HG03469 (cell line): ENCODE data around the gene DCC.

ENCODE experiments used
- ATAC-seq: cut with Tn5 transposase; IDR thresholded peaks from one replicate; pipeline ENCODE4 v1.9.1; 2021; ENCODE audit warnings: mild to moderate bottlenecking, moderate library complexity, moderate number of reproducible peaks; ENCODE audit not compliant: unreplicated experiment

Gene DCC

DNA sequence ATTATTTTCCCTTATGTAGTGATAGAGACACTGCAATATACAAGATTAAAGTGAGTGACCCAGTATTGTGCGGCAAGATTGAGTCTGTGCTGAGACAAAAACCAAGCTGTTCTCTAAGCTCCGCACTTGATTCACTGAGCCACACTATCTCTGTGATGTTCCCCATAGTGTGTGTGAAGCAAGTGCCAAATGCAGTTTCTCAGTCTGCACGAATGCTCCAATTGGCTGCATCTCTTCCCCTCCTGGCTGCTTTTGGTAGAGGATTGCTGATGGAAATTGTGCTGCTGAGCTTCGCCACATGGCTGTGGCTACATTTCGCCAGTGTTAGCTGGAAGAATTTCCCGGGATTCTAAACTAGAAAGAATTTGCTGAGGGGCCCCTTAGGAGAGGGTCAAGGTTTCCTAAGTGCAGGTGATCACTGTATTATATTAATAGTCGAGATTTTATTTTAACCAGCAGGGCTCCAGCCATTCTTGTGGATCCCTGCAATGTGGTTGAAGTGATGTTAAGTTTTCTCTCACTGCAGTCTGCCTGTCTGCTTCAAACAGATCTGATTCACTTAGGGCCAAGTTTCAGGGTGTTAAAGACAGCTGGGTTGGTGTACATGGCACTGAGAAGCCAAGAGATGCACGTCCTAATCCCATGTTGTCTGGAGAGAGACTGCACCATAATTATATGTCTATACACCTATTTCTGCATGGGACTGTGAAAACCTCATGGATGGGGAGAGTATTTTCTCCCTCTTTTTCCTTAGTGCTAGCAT is 317.2 kb downstream of the DCC start:
- no peak for ATAC-seq

DNA sequence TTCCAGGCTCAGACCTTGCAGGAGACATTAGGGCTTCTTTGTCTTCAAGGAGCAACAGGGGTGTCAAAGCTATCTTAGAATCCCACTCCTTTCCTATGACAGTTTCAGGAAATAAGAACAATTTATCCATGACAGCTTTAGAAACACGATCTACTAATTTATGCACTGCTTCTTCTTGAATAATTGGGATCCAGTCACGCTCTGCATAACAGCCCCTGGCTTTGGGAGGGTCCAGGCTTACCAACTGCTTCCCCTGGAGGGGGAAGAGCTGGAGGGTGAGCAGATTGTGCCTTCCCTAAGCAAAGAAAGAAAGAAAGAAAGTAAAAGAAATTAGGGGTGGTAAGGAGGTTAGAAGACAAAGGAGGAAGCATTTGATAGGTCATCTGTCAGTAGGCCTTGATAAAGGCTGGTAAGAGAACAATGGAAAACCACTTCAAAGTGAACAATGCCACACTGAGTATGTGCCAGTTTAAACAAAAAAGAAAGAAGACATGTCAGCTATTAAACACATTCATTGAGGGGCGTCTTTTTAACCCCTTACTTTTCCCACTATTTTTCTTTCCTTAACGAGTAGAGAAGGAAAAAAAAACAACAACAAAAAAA is 327.6 kb downstream of the DCC start:
- no peak for ATAC-seq

DNA sequence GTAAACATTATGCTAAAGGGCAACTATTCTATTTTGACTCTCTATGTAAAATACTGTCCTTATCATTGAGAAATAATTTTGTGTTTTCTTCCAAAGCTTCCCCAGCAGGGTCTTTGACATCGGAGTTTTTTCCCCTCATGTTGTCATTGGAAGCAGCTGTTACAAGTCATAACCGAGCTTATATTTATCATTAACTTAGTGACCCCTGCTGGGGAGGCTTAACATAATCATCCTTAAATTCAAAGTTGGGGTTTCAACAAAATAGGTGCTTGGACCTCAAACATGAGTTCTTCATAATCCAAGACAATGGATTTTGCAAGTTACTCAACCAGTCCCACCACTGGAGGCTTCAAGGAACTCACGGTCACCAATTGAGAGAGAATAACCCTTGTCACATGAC is 330.9 kb downstream of the DCC start:
- no peak for ATAC-seq

DNA sequence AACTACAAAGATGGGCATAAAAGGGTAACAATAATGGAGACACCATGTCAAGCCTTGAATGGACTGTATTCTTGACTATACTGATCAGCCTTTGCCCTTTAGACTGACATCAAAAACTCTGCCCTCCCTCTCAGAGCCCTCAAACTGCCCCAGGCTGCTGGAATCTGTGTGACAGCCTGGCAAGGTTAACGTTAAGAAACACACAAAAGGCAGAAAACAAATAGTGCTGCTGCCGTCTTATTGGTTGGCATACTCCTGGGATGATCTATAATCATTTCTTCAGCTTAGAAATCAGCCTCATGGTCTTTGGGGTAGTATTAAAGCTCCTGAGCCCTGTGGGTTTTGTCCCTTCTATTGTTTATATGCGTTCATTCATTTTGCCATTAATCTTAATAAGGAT is 338.0 kb downstream of the DCC start:
- no peak for ATAC-seq

DNA sequence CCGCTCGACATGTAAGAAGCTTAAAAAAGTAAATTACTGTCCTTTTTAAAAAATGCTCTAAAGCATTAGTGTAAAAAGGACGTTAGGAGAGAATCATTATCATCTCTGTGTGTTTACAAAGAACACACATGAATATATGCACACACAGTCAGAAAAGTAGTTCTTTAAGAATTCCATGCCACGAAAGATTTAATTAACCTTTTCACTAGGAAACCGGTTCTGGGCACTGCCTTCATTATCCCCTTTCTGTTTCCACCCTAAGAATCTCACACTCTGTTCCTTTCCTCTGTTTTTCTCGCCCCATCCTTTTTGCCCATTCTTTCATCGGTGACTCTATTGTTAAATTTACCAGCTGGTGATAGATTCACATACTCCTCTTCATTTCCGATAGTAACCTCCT is 338.6 kb downstream of the DCC start:
- no peak for ATAC-seq

DNA sequence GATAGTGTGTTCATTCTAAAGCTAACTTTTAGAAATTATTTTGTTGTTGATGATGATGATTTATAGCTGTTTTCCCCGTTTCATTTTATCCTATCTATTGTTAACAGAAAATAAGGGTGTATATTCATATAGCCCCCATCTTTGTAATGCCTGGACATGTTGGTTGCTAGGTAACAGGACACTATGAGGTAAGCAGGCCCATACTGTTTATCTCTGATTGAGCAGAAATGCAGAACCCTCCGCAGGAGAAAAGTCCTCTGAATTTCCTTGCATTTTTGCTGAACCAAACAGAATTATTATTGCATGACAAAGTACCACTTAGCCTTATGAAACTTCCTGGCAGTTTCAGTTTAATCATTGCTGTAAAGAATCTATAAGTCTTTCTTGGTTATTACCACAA is 339.4 kb downstream of the DCC start:
- no peak for ATAC-seq

DNA sequence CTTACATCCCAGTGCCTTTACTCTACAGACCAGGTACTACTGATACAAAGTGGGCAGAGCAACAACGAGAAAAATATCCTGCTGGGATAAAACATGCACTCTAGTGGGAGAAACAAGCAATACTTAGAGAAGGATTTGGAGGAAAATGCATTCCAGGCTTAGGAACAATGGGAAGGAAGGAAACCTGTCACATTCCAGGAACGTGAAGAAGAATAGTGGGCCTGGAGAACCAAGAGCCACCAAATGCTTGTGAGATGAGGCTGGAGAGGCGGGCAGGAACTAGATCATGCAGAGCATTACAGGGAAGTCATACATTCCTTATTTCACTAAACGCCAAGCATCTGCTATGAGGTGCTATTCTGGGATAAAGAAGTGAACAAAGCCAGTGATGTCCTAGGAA is 342.3 kb downstream of the DCC start:
- no peak for ATAC-seq

DNA sequence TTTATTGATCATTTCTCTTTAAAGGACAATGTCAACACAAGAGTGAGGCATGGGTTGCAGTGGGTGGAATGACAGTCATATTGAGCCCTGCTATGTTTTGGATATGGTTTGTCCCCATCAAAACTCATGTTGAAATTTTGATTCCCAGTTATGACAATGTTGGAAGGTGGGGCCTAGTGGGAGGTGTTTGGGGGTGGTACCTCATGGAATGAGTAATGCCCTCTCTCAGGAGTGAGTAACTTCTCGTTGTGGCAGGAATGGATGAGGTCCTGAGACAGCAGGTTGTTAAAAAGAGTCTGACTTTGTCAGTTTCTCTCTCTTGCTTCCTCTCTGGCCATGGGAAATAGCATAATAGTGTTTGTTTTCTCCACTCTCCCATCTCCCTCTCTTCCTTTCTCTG is 345.3 kb downstream of the DCC start:
- ATAC-seq, result no peak

DNA sequence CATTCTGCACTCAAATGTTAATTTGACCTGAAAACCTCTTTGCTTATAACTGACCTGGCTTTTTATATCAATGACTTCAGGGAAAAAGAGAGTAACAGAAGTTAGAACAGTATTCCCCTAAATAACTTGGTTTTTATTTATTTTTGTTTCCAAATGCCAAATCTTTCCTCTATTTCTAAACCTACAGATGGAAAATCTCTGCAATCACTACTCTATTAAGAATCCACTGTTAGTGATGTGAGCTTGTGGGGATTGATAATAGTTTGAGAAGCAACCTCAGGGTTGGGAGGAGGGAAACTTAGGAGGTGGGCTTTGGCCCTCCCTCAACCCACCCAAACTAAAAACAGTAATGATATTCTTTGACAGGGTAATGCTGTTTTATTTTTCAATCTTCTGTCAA is 351.8 kb downstream of the DCC start:
- no peak for ATAC-seq

DNA sequence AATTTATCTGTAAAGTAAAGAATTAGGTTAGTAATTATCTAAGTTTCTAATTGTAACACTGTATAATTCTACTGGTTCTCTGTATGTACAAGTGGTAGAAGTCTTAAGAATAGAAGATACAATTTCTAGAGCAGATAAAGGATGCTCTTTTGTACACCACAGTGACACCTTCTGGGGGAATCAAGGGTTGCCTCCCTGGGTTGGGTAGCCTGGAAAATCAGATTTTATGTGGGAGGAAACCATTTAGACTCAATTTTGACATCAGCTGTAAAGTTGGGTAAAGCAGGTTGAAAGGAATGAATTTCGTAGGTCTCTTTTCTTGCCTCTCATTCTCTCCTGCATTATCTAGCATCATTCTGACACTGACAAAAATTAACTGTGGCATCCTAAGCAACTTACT is 354.8 kb downstream of the DCC start:
- no peak for ATAC-seq

DNA sequence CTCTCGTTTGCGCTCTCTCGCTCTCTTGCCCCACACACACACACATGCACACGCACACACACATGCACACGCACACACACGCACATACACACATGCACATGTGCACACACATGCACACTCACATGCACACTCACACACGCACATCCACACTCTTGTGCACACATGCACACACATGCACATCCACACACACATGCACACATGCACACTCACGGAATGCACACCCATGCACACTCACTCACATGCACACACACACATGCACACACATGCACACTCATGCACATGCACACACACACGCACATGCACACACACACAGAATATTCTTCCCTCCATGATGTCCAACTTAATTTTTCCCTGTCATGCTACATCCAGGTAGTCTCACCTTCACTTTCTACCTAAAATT is 360.1 kb downstream of the DCC start:
- ATAC-seq, result no peak

DNA sequence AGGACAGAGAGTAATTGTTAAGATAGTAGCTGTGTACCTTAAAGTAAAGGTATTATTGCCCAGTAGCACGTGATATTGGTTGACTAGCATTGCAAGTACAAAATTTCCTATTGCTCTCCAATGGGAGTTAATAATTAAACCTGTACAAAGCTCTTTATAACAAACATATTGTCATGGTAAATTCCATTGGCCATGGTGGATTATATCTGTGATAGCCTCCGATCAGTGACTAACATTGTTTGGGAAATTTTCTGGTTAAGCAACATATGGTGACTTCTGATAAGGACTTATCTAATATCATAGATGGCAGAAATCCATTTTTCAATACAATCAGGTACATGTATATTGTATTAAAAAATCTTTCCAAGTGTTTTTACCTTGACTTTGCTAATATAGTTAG is 360.8 kb downstream of the DCC start:
- no peak for ATAC-seq

DNA sequence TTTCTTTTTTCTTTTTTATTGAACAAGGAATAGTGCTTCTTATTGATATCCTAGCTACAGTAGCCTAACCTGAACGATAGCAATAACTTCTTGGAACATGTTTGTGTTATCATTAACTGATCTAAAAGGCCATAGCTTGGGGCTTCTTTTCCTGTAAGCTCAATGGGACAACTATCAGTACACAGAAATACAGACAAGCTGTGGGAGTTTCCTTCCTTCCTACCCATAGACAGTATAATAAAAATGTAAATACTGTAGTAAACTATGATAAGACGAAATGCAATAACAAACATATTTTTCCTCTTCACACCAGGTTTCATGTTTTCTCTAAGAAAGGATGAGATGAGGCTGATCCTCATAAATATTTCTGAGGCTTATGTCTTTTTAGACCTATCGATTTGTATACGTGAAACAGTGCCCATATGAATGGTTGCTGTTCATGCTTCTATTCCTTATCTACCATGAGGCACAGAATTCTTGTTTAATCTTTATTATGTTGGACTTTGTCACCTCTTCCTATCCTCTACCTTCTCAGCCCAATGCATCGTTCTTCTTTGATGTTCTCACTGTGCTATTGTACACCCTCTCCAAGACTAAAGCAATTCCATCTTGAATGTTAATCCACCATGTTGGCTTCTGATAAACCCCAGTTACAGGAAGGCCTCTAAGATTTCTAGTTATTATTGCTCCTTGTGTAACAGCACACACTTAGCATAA is 361.4 kb downstream of the DCC start:
- ATAC-seq, result no peak

DNA sequence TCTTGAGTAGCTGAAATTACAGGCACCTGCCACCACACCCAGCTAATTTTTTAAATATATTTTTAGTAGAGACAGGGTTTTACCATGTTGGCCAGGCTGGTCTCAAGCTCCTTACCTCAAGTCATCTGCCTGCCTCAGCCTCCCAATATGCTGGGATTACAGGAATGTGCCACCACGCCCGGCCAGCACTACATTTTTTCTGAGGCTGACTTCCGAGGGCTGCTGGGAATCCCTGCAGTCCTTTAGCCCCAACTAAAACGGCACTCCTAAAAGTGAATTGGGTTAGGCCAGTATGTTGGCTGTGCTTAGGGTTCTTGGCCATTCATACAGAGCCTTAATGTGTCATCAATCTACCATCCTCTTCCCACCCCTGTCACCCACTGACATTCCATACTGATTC is 375.4 kb downstream of the DCC start:
- no peak for ATAC-seq

DNA sequence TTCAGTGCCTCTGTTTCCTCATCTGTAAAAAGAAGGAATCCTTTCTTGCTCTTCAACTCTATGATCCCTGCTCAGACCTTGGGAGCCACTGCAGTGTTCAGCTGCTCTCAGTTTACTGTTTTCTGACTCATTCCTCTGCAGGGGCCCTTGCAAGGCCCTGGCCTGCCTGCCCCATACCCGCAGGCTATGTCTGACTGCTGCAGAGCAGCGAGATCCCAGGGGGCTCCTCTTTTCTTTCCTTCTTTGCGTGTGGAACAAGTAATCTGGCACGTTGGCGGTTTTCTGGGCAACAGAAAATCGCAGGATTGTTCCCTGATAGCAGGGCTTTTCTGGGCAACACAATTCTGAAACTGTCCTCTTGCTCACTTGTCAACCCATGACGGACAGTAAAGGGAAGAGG is 376.0 kb downstream of the DCC start:
- ATAC-seq, result no peak

DNA sequence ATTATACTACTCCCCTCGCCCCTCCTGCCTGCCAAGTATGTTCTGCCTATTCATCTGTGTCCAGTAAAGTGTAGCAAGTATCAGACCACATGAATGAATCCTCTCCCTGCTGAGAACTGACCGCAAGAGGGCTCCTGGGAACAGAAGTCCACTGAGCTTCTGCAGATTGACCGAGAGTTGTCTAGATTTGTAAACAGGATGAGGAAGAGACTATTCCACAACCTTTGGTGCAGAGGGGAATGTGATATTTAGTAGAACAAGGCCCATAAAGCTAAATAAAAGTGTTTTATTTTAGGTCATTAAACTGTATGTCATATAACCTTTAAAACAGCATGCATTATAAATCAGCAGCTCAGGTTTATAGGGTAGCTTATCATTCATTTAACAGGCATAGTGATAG is 377.0 kb downstream of the DCC start:
- no peak for ATAC-seq

DNA sequence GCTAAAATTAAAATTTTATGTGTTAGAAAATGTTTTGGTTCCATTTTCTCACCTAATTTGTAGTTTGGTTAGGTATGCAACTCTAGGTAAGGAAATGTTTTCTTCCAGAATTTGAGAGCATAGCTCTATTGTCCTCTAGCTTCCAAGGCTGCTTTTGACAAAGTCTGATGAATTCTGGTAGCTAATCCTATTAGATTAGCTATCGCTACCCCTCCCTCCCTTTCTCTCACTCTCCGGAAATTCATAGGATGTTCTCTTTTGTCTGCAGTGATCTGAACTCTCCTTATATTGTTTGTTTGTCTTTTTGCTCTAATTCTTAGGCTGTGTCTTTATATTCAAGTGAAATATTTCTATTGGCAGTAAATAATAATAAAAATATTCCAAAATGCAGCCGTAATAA is 382.9 kb downstream of the DCC start:
- no peak for ATAC-seq

DNA sequence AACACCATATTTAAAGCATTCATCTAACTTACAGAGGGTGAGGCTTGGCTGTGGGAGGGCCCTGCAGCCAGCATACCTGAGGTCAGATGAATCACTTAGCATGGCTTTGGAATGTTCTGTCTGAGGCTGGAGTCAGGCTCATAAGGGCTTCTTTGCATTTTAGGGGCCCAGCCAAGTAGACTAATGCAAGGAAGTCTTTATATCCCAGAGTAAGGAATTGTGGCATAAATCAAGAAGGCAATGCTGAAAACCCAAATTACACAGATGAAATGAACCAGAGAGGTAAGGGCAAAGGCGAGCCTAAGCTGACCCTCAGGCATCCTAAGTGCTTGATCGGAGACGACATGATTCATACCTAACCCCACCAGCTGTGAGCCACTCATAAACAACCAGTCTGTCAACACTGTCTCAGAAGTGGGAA is 383.6 kb downstream of the DCC start:
- no peak for ATAC-seq

DNA sequence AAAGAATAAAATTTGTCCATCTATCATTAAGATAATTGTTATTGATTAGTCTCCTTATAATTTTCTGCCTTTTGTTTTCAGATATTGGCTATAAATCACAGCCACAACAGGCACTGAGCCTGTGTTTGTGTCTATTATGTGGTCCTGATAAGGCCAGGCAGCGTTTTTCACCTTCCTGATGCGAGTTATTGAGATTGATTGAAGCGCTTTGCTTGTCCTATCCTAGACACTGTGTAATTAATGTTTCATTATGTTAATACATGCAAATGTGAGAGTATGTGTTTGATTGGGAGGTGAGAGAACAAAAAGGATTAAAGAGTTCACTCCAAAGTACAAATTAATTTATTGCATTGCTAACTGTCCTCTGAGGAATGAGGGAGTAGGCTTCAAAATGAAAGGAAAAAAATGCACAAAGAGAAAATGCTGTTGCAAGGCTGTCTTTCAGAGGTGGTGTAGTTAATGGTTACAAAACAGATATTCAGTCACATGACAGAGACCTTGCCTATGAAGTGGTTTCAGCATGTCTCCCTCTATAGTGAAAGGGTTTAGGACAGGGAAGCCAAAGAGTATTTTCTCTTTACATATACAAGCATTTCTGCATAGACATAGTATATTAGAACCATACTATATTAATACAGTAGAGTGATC is 391.1 kb downstream of the DCC start:
- ATAC-seq, result no peak

DNA sequence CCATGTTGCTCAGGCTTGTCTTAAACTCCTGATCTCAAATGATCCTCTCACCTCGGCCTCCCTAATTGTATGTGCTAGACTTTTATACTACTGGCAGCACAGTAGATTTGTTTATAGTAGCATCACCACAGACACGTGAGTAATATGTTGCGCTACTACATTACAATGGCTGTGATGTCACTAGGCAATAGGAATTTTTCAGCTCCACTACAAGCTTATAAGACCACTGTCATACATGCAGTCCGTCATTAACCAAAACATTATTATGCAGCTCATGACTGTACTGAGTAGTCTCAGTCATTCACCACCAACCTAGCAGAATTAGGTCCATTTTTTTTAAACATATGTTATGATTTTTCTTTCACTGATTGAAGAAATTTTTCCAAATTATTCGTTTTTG is 398.9 kb downstream of the DCC start:
- ATAC-seq, result no peak

DNA sequence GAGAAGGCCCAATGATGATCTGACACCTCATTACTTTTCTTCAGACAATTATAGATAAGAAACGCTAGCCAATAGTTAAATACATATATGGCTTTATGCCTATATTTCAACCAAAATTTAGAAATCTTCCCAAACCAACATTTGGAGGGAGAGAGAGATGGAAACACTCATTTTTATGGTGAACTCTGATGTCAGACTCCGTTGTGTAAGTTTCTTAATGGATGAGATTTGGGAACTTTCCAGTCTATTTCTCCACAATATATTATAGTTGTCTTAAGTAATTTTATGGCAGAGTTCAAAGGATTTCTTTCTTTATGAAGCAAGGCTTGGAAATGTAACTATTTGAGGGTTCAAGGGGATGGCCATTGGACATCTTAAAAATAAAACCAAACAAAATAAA is 407.0 kb downstream of the DCC start:
- no peak for ATAC-seq

DNA sequence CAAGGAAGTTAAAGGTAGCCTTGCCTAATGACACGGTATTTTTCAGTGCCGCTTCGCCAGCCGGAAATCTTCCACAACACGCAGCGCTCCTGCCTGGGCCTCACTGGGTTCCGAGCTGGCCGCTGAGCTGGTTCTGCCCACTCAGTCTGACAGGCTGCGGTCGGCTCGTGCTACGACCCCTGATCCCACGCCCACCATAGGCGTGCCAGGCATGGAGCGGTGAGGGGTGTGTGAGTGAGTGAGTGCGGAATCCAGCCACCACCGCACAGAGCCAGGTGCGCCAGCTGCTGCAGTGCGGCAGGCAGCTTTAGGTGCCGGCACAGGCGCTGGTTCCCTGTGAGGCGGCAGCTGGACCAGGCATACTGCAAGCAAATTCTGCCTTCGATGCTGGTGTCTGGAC is 407.9 kb downstream of the DCC start:
- ATAC-seq, result no peak
